Choroid plexus epithelial cell (primary cell): Measurements from ENCODE around the gene SYTL1.

Experiments used
- DNase-seq: peaks from one replicate; pipeline ENCODE4 v3.0.0-alpha.2; 2010; ENCODE audit warnings: low read depth
- H3K4me3 ChIP-seq: 2 replicates; pipeline ENCODE4 v1.5.1; 2011; ENCODE audit warnings: low read depth, mild to moderate bottlenecking, control low read depth, low read length, moderate library complexity
- TF ChIP-seq, protein P1 (sequence below): conservative IDR thresholded peaks from 2 replicates; pipeline ENCODE4 v1.5.1; 2011; ENCODE audit warnings: low read depth, mild to moderate bottlenecking, control low read depth, inconsistent platforms, low read length, moderate library complexity

SYTL1 gene

DNA sequence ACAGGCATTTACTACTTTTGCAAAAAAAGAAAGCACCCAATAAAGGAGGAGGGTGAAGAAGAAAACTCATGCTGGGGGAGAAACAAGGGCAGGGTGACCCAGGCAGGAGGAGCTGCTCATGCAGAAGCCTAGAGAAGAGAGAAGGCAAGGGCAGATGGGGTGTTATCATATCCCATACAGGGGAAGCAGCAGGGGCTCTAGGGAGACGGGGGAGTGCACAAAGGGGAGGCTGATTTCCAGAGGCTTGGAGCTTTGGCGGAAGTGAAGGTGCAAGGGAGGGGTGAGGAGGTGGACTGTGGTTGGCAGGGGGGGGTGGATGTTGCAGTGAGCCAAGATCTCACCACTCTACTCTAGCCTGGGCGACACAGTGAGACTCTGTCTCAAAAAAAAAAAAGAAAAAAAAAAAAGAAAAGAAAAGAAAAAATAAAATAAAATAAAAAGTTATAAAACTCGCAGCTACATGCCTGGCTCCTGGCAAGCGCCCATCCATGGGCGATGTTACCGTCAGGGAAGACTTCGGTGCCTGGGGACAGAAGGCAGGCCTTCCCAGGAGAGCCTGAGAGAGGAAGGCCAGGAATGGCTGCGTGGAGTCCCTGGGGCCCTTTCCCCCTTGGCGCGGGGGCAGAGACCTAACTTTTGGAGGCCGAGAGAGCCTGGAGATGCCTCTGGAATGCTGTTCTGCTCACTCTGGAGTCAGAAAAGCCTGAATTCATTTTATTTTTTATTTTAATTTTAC, 36.1 kb downstream of the SYTL1 start:
- TF ChIP-seq, protein P1, sequence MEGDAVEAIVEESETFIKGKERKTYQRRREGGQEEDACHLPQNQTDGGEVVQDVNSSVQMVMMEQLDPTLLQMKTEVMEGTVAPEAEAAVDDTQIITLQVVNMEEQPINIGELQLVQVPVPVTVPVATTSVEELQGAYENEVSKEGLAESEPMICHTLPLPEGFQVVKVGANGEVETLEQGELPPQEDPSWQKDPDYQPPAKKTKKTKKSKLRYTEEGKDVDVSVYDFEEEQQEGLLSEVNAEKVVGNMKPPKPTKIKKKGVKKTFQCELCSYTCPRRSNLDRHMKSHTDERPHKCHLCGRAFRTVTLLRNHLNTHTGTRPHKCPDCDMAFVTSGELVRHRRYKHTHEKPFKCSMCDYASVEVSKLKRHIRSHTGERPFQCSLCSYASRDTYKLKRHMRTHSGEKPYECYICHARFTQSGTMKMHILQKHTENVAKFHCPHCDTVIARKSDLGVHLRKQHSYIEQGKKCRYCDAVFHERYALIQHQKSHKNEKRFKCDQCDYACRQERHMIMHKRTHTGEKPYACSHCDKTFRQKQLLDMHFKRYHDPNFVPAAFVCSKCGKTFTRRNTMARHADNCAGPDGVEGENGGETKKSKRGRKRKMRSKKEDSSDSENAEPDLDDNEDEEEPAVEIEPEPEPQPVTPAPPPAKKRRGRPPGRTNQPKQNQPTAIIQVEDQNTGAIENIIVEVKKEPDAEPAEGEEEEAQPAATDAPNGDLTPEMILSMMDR = no peak
- H3K4me3 ChIP-seq = no peak overlapping the region
- DNase-seq = no peak

- H3K4me3 ChIP-seq = no peak overlapping the region
- TF ChIP-seq, protein P1 = no peak
- DNase-seq = no peak
Observed at GRCh38 chr1:27379564-27380122, 37.8 kb downstream of the SYTL1 start.

- H3K4me3 ChIP-seq = no peak overlapping the region
- TF ChIP-seq, protein P1 = no peak
- DNase-seq = no peak
Observed at GRCh38 chr1:27380224-27380623, 38.4 kb downstream of the SYTL1 start.

GRCh38 chr1:27380766-27381733, 39.2 kb downstream of the SYTL1 start:
- no peak overlapping the region for H3K4me3 ChIP-seq
- no peak for DNase-seq
- TF ChIP-seq, protein P1 = no peak

DNA sequence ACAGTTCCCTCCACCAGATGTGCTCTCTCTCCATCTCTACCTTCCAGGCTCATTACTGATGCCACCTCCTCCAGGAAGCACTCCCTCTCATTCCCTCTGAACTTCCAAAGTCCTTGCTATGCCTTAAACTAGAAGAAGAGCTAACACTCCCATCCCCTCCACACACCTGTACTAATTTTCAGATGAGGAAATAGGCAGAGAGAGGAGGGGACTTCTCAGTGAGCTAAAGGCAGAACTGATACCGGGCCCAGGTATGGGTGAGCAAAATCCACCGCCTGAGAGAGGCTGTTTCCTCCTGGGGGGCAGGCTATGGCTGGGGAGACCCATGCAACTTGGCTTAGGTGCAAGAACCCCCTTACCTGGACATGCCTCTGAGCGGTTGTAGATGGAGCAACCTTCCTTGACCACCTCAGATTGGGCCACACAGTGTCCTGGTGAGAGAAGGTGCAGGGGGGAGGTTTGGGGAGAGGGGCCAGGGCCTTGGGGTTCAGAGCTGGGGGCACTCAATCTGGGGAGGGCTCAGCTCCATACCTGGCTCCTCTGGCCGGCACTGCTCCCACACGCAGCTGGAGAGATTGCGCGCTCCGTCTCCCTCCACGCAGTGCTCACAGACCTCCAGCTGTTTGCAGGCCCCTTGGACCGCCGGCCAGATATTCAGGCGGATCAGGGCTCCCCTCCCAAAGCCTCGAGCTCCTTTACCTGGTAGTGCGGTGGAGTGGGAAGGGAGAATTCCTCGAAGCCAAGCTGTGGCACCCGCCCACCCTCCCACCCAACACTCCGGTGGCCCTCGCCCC, 40.3 kb downstream of the SYTL1 start:
- TF ChIP-seq, protein P1 = no peak
- no peak overlapping the region for H3K4me3 ChIP-seq
- DNase-seq = no peak

GRCh38 chr1:27383039-27383605, 41.3 kb downstream of the SYTL1 start, which contains the start of gene CD164L2:
TSS of gene CD164L2 (minus strand) at chr1:27383333. CDS start at chr1:27383239, 94 bp downstream.
- H3K4me3 ChIP-seq = no peak within 1 kb of the TSS
- no peak for DNase-seq
- TF ChIP-seq, protein P1 = no peak
